Ectodermal cell (in vitro differentiated cells): Measurements from ENCODE around the gene ZFAND5.
A peak's percentile ranks its signal among the peaks of the same experiment; 100 is the strongest.

Experiments used
- H3K27ac ChIP-seq: 2 replicates; pipeline ENCODE4 v1.7.0; 2013; ENCODE audit warnings: mild to moderate bottlenecking, low read depth, low read length; ENCODE audit not compliant: insufficient read depth, poor library complexity, severe bottlenecking
- H3K27me3 ChIP-seq: 2 replicates; pipeline ENCODE4 v1.7.0; 2013; ENCODE audit warnings: mild to moderate bottlenecking, low read length; ENCODE audit not compliant: insufficient read depth, control insufficient read depth, poor library complexity, severe bottlenecking
- H3K36me3 ChIP-seq: one replicate; pipeline ENCODE4 v1.7.0; 2013; ENCODE audit warnings: low read length; ENCODE audit not compliant: control insufficient read depth, insufficient read depth
- H3K4me1 ChIP-seq: one replicate; pipeline ENCODE4 v1.7.0; 2013; ENCODE audit warnings: low read length; ENCODE audit not compliant: control insufficient read depth, insufficient read depth
- H3K4me3 ChIP-seq: 2 replicates; pipeline ENCODE4 v1.7.0; 2013; ENCODE audit warnings: low read depth, low read length, control low read depth; ENCODE audit not compliant: insufficient read depth
- H3K9me3 ChIP-seq: 2 replicates; pipeline ENCODE4 v1.7.0; 2013; ENCODE audit warnings: mild to moderate bottlenecking, low read length, moderate library complexity; ENCODE audit not compliant: control insufficient read depth
- WGBS, 2 experiments: methylation state at CpG; one replicate each; pipeline ENCODE4 v1.1.7; 2013; ENCODE audit warnings: missing lambda C conversion rate in 2 of 2; 5-methylcytosine and 5-hydroxymethylcytosine counted together

The ZFAND5 gene

DNA sequence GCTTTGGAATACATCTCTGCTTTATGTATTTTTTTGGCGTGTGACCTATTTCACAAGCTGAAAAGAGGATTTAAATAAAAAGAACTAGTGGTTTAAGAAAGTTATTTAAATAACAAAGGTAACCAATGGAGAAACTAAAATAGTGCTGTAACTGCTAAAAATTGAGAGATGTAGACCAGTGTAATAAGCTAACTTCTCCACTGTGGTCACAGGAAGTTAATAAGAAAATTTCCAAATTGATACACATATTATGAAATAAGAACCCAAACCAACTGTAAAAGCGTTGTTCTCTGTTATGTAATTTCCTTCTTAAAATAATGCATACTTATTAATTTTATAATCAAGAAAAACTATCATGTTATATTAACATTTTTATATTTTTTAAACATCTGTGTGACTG, 29.1 kb upstream of the ZFAND5 start:
- Histone ChIP-seq H3K27me3 (no peaks in the 10 kb centered on the region), H3K9me3 (no peaks in the 10 kb centered on the region), H3K4me1 (no peaks in the 10 kb centered on the region), H3K27ac (no peak overlapping the region), H3K36me3 (no peaks in the 10 kb centered on the region), H3K4me3 (no peak overlapping the region)
- 45 to 59% methylated on average over 1 of the region's 2 CpGs for WGBS, 2 experiments

DNA sequence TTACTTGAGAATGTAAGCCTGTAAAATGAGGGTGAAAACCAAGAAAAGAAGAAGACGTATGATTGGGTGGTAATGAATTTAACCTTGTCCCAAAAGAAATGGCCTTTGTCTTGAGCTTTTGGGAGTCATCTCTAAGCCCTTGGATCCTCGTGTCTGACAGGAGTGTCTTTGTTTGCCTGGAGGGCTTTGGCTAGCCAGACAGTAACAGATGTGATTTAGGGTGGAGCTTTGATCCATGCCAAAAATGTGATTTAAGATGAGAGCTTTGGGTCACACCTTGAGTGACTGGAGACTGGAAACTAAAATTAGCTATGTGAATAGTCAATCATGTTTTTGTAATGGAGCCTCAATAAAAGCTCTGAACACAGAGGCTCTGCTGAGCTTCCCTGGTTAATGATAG, 25.9 kb upstream of the ZFAND5 start:
- no peaks in the 10 kb centered on the region for H3K4me1 ChIP-seq
- H3K27me3 ChIP-seq: no peaks in the 10 kb centered on the region
- no peak overlapping the region for H3K27ac ChIP-seq
- H3K4me3 ChIP-seq: no peak overlapping the region
- no peaks in the 10 kb centered on the region for H3K36me3 ChIP-seq
- 89 to 90% methylated on average over 2 of the region's 2 CpGs for WGBS, 2 experiments
- H3K9me3 ChIP-seq: no peaks in the 10 kb centered on the region

DNA sequence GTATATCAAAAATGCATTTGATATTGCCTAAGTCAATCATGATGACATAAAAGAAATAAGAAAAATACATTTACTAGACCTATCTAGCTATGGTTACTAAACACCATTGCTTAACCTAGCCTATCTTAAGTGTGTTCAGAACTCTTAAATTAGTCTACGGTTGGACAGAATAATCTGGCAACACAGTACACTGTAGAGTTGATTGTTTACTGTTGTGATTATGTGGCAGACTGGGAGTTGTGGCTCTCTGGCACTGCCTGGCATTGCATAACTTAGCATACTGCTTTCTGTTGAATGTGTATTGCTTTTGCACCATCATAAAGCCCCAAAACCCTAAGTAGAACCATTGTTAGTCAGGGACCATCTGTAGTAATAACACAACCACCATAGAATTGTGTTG, 21.2 kb upstream of the ZFAND5 start:
- Histone ChIP-seq H3K4me3 (no peak overlapping the region), H3K27me3 (no peaks in the 10 kb centered on the region), H3K4me1 (no peaks in the 10 kb centered on the region), H3K27ac (no peak overlapping the region), H3K36me3 (no peaks in the 10 kb centered on the region), H3K9me3 (no peaks in the 10 kb centered on the region)
- 95 to 100% methylated on average over 1 of the region's 1 CpG for WGBS, 2 experiments

DNA sequence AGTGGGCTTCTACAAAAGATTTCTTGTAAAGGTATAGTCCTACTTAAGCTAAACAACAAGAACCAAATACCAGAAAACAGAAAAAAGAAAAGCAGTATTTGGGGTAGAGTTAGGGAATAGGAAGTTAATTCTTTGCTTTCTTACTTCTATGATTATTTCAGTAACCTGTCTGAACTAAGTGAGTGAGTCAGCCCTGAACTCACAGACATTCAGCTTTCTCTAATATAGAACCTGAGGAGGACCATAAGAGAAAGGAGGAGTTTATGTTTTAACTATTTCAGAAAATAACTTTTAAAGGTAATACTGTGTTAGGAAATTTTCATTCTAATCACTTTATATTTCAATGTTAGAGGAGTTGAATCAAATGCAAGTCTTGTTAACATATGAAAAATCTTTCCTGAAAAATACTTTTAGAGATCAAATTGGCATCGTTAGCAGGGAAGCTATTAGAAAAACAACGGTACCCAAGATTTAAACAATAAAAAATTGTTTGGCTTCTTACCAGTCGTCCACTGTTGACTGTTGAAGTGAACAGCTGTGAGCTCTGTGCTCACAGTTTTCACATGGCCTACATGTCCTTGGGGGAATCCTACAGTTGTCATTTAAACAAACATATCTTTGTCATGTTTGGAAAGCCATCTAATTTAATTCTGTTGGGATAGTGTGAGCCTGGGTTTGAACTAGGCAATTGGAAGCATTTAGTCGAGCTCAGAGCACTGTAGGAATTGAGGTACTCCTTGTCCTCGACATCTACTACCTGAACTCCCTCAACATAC, 19.9 kb upstream of the ZFAND5 start:
- Histone ChIP-seq H3K27ac (no peak overlapping the region), H3K9me3 (no peaks in the 10 kb centered on the region), H3K36me3 (no peaks in the 10 kb centered on the region), H3K4me1 (no peaks in the 10 kb centered on the region), H3K27me3 (no peaks in the 10 kb centered on the region), H3K4me3 (no peak overlapping the region)
- WGBS, 2 experiments: 85 to 86% methylated on average over 4 to 5 of the region's 5 CpGs

DNA sequence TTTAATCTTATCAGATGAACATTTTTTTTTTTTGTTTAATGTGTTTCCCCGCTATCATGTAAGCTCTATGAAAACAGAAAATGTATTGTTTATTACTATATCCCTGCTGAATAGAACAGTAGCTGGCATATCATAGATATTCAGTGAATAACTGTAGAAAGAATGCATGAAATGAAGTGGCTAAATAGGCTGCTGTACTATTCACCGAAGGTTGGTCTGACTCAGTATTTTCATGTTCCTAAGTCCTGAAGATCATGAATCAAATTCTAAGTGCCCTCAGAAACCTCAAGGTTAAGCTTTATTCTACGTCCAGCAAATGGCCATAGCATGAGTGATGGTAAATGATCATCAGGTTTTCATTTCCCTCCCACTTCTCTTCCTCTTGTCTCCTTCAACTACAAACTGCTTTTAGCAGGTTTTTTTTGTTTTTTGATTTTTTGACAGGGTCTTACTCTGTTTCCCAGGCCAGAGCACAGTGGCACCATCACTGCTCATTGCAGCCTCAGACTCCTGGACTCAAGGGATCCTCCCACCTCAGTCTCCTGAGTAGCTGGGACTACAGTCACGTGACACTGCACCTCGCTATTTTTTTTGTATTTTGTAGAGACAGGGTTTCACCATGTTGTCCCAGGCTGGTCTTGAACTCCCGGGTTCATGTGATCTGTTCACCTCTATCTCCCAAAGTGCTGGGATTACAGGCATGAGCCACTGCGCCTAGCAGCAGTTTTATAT, 19.1 kb upstream of the ZFAND5 start:
- no peak overlapping the region for H3K27ac ChIP-seq
- H3K9me3 ChIP-seq: no peaks in the 10 kb centered on the region
- H3K27me3 ChIP-seq: no peaks in the 10 kb centered on the region
- H3K36me3 ChIP-seq: no peaks in the 10 kb centered on the region
- 83 to 87% methylated on average over 5 to 7 of the region's 7 CpGs for WGBS, 2 experiments
- H3K4me3 ChIP-seq: no peak overlapping the region
- H3K4me1 ChIP-seq: no peaks in the 10 kb centered on the region

DNA sequence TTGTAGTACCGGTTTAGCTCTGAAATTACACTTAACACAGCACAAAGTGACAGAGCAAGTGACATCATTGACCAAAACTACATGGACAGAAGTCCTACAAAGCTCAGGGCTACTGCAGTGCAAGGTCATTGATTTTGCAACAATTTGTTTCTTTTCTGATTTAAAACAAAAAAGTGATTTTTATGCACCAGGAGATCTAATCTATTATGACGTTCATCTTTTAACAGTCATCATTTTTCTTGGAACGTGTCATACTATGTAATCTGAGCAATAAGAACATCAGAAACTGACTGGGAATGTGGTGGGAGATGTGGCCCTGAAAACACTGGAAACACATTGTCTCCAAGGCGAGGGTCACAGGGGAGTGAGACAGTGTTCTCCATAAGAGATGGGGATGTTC, 17.4 kb upstream of the ZFAND5 start:
- H3K27ac ChIP-seq: no peak overlapping the region
- H3K36me3 ChIP-seq: no peaks in the 10 kb centered on the region
- H3K27me3 ChIP-seq: no peaks in the 10 kb centered on the region
- H3K9me3 ChIP-seq: no peaks in the 10 kb centered on the region
- no peaks in the 10 kb centered on the region for H3K4me1 ChIP-seq
- WGBS, 2 experiments: 85 to 96% methylated on average over 4 of the region's 4 CpGs
- H3K4me3 ChIP-seq: no peak overlapping the region

DNA sequence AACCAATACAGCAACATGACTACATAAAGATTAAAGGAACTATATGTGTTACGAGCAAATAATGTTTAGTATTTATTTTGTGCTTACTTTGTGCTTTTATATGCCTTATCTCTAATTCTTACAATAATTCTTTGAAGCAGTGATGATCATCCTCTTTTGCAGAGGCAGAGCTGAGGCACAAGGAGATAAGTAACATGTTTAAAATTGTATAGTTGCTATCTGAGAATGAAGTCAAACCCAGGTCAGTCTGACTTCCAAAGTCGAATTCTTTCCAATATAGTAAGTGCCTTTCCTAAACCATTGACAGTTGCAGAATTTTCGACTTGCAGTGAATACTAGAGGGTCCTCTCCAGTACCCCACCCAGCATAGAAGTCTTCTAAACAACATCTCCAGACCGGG, 12.0 kb upstream of the ZFAND5 start:
- 85 to 93% methylated on average over 3 to 4 of the region's 4 CpGs for WGBS, 2 experiments

DNA sequence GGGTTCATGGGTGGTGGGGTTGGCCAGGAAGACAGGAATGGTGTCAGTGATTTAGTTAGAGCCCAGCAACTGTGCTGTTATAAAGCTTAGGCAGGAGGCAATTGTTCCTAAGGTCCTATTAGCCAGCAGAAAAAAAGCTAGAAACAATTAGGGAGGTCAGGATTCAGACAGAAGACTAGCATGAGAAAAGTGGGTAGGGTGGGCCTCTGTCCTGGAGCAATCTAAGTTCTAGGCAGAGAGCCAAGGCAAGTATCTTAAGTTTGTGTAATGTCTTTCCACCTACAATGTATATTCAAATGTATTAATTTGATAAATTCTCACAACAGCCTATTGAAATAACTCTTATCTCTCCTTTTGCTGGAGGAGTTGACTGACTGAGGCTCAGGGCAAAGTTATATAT, 6.1 kb upstream of the ZFAND5 start:
- no peaks in the 10 kb centered on the region for H3K9me3 ChIP-seq
- H3K4me3 ChIP-seq: no peak overlapping the region

More for the DNA sequence above, 12.0 kb upstream of the ZFAND5 start:
- no peaks in the 10 kb centered on the region for H3K9me3 ChIP-seq
- H3K4me1 ChIP-seq: no peaks in the 10 kb centered on the region
- H3K27me3 ChIP-seq: no peaks in the 10 kb centered on the region
- H3K27ac ChIP-seq: no peak overlapping the region
- no peak overlapping the region for H3K4me3 ChIP-seq
- H3K36me3 ChIP-seq: no peaks in the 10 kb centered on the region

DNA sequence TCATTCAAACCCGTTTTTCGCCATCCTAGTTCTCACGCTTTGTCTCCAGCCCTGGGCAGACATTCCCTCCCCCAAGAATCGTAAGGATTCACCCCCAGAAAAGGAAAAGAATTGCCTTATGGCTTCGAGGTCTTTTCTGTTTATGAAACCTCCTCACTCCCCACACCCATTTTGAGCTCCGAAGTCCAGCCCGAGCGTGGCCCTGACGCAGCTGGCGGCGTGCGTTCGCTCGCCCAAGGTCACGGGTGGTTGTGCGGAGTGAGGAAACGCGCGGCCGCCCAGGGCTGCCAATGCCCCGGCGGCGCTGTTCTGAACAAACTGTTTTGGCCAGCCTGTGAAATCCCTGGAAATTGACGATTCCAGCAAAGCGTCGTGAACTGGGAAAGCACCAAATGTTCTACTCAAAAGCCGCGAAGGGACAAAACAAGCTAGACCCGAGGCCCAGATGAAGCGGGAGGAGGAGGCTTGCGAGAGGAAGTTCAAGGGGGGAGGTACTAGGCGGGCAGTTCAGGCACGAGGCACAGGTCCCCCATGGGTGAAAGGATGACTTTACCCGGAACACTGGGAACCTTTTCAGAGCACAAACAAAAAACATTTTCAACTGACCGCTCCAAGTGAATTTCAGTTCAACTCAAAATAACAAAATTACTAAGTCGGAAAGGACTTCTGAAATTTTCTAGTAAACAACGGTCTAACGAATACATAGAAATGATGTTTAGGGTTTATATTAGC, 683 bp upstream of the ZFAND5 start:
- Histone ChIP-seq H3K36me3 (peaks cover 4% of the 10 kb centered on the region), H3K27ac (peak overlapping the region; percentile 88), H3K27me3 (no peaks in the 10 kb centered on the region), H3K4me1 (peaks cover 6% of the 10 kb centered on the region), H3K4me3 (peak overlapping the region; percentile 77), H3K9me3 (no peaks in the 10 kb centered on the region)
- 6 to 7% methylated on average over 38 of the region's 38 CpGs for WGBS, 2 experiments

More for the DNA sequence above, 6.1 kb upstream of the ZFAND5 start:
- Histone ChIP-seq H3K4me1 (peaks cover 3% of the 10 kb centered on the region), H3K36me3 (no peaks in the 10 kb centered on the region), H3K27ac (no peak overlapping the region), H3K27me3 (no peaks in the 10 kb centered on the region)
